ENCODE measurements around the gene INAVA. TPM values are rescaled to one million over a fixed set of nuclear protein-coding genes. Genes with fewer than 3 reads are reported as not detected.

INAVA gene
- total and polyA plus RNA-seq, 9 of the 15 experiments (the other 6 are each of a cell fraction or from before 2014, with no cell fraction given): 0.09 TPM; not detected in 8

GRCh38 chr1:200888349-200888838, 6.3 kb upstream of the INAVA start (continued):
- no peak for TF ChIP-seq TAF1 (IDR thresholded peaks at IDR 0.05; ENCODE audit: control insufficient read depth, extremely low read depth, insufficient read depth, low read length, severe bottlenecking)

- FAIRE-seq: no peak
- BruUV-seq (replicated peaks): no TSS peak
- ChIA-PET CTCF (ENCODE audit: low intra/inter-chr PET ratio) (no interaction called here), POLR2A (interaction anchor here (1.2 kb wide), 1 partner anchor 10 kb away, joined by 3 read pairs; no protein-coding TSS in a partner anchor)
- WGBS (ENCODE audit: insufficient coverage, low coverage, missing lambda C conversion rate): 0% methylated on average over 2 of the region's 2 CpGs
- Histone ChIP-seq H3K4me1 (replicated peaks in 1 of 2; ENCODE audit: control insufficient read depth in 2 of 2, insufficient read depth in 2 of 2, low read length in 2 of 2) (peaks cover 7 to 14% of the 10 kb centered on the region in 2 experiments; a peak in 4 of 5 replicates), H3K79me2 (ENCODE audit: control insufficient read depth, insufficient read depth, low read length) (no peaks in the 10 kb centered on the region), H3K4me2 (ENCODE audit: insufficient read depth, low read length) (no peak overlapping the region), H3K27me3 (ENCODE audit: control insufficient read depth in 2 of 2, insufficient read depth in 2 of 2, low read length in 2 of 2) (peaks cover 59 to 65% of the 10 kb centered on the region in 2 experiments), H4K20me1 (replicated peaks; ENCODE audit: control insufficient read depth, insufficient read depth, low read length) (peaks cover 18% of the 10 kb centered on the region), H3K9ac (ENCODE audit: insufficient read depth in 1 of 2, low read depth in 2 of 2, low read length in 2 of 2) (no peak overlapping the region), H3K27ac (ENCODE audit: extremely low read depth, low read depth, low read length) (no peak overlapping the region), H2AFZ (ENCODE audit: low read depth, low read length) (no peak overlapping the region), H3K4me3 (no peak overlapping the region), H3K9me1 (ENCODE audit: control insufficient read depth, insufficient read depth, low read length) (no peaks in the 10 kb centered on the region), H3K9me3 (replicated peaks; ENCODE audit: control insufficient read depth, insufficient read depth, low read depth, low read length) (no peaks in the 10 kb centered on the region), H3K36me3 (ENCODE audit: control insufficient read depth, insufficient read depth, low read length) (no peaks in the 10 kb centered on the region)
- in situ Hi-C loops (cut with MboI): no loop called here
- intact Hi-C loops (cut with micrococcal nuclease): no loop called here
- no peak for TF ChIP-seq SREBF1 (IDR thresholded peaks at IDR 0.05; ENCODE audit: borderline replicate concordance, low read depth, low read length)
- no peak for TF ChIP-seq EP300 (IDR thresholded peaks at IDR 0.05; ENCODE audit: low read length)
- TF ChIP-seq ZNF184 (CRISPR knock-in tag; IDR thresholded peaks at IDR 0.05): no peak
- no peak for TF ChIP-seq RFX5 (IDR thresholded peaks at IDR 0.05; ENCODE audit: low read depth, low read length)
- TF ChIP-seq ZNF511 (CRISPR knock-in tag; IDR thresholded peaks at IDR 0.05): no peak
- no peak for TF ChIP-seq RNF219 (CRISPR knock-in tag; IDR thresholded peaks at IDR 0.05)
- TF ChIP-seq HNRNPH1 (optimal IDR thresholded peaks at IDR 0.05; ENCODE audit: low read depth, low read length): no peak
- no peak for TF ChIP-seq MCM5 (IDR thresholded peaks at IDR 0.05; ENCODE audit: low read depth)
- ATAC-seq: no peak
- DNase-seq (ENCODE audit: extremely low read depth in 1 of 4, low spot score in 3 of 4): no peak
Measured at GRCh38 chr1:200889571-200889970, 5.1 kb upstream of the INAVA start.
